NOMO-1 treated with DMSO at 0.1 percent for 48 hours (cell line): Measurements from ENCODE around the gene B3GALNT2.

Experiments
- DNase-seq: peaks from one replicate; lab custom pipeline; 2025; ENCODE audit not compliant: unreplicated experiment; lab: John Stamatoyannopoulos, UW

The B3GALNT2 gene

DNA sequence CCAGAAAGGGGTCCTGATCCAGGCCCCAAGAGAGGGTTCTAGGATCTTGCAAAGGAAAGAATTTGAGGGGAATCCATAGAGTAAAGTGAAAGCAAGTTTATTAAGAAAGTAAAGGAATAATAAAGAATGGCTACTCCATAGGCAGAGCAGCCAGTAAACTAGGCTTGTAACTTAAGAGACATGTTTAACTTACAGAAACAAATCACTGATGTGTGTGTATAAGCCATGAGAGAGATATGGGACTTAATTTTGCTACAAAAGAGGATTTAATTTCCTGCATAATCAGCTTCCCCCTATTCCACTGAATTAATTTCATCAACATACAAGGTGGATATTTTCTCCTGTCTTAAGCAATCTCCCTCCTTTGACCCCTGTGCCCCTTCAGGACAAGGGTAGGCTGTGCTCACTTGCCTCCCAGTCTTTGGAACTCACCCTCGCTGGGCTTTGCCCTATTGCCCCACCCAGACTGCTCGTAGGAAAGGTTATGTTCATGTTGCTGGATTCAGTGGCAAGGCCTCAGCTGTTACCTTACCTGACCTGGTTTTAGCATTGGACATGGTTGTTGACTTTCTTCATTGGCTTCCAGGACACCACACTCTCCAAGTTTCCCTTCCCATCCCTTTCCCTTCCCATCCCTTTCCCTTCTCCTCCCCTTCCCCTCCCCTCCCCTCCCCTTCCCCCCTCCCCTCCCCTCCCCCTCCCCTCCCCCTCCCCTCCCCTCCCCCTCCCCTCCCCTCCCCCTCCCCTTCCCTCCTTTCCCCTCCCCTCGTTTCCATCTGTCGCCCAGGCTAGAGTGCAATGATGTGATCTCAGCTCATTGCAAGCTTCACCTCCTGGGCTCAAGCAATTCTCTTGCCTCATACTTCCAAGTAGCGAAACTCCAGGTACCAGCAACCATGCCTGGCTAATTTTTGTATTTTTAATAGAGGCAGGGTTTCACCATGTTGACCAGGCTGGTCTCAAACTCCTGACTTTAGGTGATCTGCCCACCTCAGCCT lies 92.5 kb downstream of the B3GALNT2 start:
- DNase-seq: no peak

DNA sequence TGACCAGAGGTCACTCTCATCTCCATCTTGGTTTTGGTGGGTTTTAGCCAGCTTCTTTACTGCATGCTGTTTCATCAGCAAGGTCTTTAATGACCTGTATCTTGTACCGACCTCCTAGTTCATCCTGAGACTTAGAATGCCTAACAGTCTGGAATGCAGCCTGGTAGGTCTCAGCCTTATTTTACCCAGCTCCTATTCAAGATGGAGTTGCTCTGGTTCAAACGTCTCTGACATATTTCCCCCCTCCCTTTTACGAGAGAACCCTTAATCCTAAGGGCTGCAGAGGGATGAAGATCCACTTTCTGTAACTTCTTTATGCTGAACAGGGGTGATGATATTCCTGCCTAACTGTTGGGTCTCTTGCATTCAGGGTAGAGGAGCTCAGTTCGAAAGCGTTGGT lies 93.8 kb downstream of the B3GALNT2 start:
- DNase-seq: no peak

GRCh38 chr1:235409042-235409820 lies 95.0 kb downstream of the B3GALNT2 start:
- DNase-seq: no peak

- no peak for DNase-seq
Measured at GRCh38 chr1:235408503-235408960, 95.7 kb downstream of the B3GALNT2 start.

DNA sequence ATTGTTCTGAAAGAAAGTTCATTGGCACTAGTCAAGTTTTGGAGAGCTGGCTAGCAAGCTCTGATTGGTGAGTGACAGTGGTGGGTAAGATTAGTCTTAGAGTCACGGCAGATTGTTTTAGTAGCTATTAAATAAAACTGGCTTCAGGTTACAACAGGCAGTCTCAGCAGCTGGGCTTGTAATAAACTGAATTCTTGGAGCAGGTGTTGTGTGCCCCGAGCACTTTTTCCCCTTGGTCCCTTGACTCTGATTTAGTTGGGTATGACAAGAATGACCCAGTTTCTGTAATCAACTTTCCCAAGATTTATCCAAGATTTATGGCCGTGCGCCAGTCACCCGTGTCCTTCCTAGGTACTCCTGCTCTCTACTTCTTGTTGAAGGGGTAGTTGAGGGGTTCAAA lies 96.8 kb downstream of the B3GALNT2 start:
- DNase-seq: no peak

GRCh38 chr1:235404190-235404589 lies 100.1 kb downstream of the B3GALNT2 start:
- no peak for DNase-seq

GRCh38 chr1:235403593-235403992 lies 100.7 kb downstream of the B3GALNT2 start:
- no peak for DNase-seq

DNA sequence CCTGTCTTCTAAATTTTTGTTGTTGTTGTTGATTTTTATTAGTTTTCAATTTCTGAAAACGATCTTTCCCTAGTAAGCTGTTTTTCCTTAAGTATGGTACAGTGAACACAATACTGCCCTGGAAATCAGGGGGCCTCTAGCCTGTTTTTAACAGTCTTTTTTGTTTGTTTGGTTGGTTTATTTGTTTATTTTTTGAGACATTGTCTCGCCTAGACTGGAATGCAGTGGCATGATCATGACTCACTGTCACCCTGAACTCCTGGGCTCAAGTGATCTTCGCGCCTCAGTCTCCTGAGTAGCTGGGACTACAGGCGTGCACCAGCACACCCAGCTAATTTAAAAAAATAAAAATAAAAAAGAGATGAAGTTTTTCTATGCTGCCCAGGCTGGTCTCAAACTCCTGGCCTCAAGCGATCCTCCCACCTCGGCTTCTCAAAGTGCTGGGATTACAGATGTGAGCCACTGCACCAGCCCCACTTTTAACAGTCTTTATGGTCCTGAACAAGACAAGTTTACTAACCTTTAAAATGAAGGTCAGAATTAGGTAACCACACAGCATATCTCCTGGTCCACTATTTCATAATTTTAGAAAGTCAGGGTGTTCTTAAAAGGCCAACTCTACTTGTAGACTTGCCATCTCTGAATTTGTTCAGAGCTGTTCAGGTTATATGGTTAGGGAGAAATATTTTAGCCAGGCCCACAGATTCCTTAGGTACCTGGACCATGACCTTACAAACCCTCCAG lies 101.6 kb downstream of the B3GALNT2 start:
- no peak for DNase-seq

DNA sequence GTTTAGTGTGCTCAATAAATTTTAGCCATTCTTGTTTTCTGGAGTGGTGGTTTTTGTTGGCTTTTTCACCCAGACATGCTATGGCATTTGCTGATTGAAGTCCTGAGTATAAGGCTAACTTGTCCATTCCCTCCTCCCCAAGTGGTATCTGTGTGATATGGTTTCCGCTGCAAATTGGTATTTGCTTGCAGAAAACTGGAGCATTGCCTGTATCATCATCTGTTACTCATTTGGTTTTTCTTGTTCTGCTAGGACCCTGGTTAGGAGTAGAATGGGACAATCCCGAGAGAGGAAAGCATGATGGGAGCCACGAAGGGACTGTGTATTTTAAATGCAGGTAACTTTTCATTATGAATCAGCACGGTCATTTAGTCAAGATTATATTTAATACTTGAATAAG lies 103.0 kb downstream of the B3GALNT2 start:
- no peak for DNase-seq
